ENCODE results near the gene NEB. TPM values are rescaled to one million over a fixed set of nuclear protein-coding genes. Genes with fewer than 3 reads are reported as not detected.

NEB gene
- total and polyA plus RNA-seq, 9 donors: 0.18 to 1.8 (median 0.26) TPM

- H3K4me3 ChIP-seq: no peak overlapping the region
- no peaks in the 10 kb centered on the region for H3K9me3 ChIP-seq
- 49 to 53% (median 50%) methylated on average over 5 of the region's 5 CpGs for WGBS, 3 donors
- intact Hi-C loops (cut with DNase I): no loop called here
- no peaks in the 10 kb centered on the region for H3K4me1 ChIP-seq (ENCODE audit: insufficient read depth)
- no peaks in the 10 kb centered on the region for H3K36me3 ChIP-seq
- no peak overlapping the region for H3K27ac ChIP-seq
- no peak for DNase-seq
- no peaks in the 10 kb centered on the region for H3K27me3 ChIP-seq
- TF ChIP-seq CTCF (IDR thresholded peaks at IDR 0.05) (no peak), EP300 (IDR thresholded peaks at IDR 0.05) (no peak), POLR2A (IDR thresholded peaks at IDR 0.05) (no peak)
These were observed 3.9 kb downstream of the NEB start for GRCh38 chr2:151730262-151730975.

- Histone ChIP-seq H3K27ac (no peak overlapping the region), H3K27me3 (no peaks in the 10 kb centered on the region), H3K4me1 (ENCODE audit: insufficient read depth) (no peaks in the 10 kb centered on the region), H3K4me3 (no peak overlapping the region), H3K36me3 (no peaks in the 10 kb centered on the region), H3K9me3 (no peaks in the 10 kb centered on the region)
- WGBS, 3 donors: 12 to 24% (median 13%) methylated on average over 1 of the region's 1 CpG
- TF ChIP-seq EP300 (IDR thresholded peaks at IDR 0.05) (no peak), CTCF (IDR thresholded peaks at IDR 0.05) (no peak), POLR2A (IDR thresholded peaks at IDR 0.05) (no peak)
- intact Hi-C loops (cut with DNase I): no loop called here
- DNase-seq: no peak
These were observed 4.4 kb downstream of the NEB start for GRCh38 chr2:151729837-151730236.

GRCh38 chr2:151729415-151729811, 4.9 kb downstream of the NEB start:
- Histone ChIP-seq H3K4me3 (no peak overlapping the region), H3K4me1 (ENCODE audit: insufficient read depth) (no peaks in the 10 kb centered on the region), H3K27ac (no peak overlapping the region), H3K27me3 (no peaks in the 10 kb centered on the region), H3K36me3 (no peaks in the 10 kb centered on the region), H3K9me3 (no peaks in the 10 kb centered on the region)
- no peak for DNase-seq
- no peak for TF ChIP-seq CTCF (IDR thresholded peaks at IDR 0.05)
- no peak for TF ChIP-seq POLR2A (IDR thresholded peaks at IDR 0.05)
- TF ChIP-seq EP300 (IDR thresholded peaks at IDR 0.05): no peak
- intact Hi-C loops (cut with DNase I): no loop called here
- 88 to 97% (median 95%) methylated on average over 3 of the region's 3 CpGs for WGBS, 3 donors

GRCh38 chr2:151728804-151729414, 5.4 kb downstream of the NEB start:
- DNase-seq: no peak
- H3K27me3 ChIP-seq: no peaks in the 10 kb centered on the region
- H3K4me1 ChIP-seq (ENCODE audit: insufficient read depth): no peaks in the 10 kb centered on the region
- H3K4me3 ChIP-seq: no peak overlapping the region
- 74 to 77% (median 75%) methylated on average over 3 of the region's 3 CpGs for WGBS, 3 donors
- no peak overlapping the region for H3K27ac ChIP-seq
- H3K9me3 ChIP-seq: no peaks in the 10 kb centered on the region
- intact Hi-C loops (cut with DNase I): no loop called here
- H3K36me3 ChIP-seq: no peaks in the 10 kb centered on the region
- TF ChIP-seq EP300 (IDR thresholded peaks at IDR 0.05) (no peak), POLR2A (IDR thresholded peaks at IDR 0.05) (no peak), CTCF (IDR thresholded peaks at IDR 0.05) (no peak)
